ENCODE measurements around the gene STAC3. TPM values are rescaled to one million over a fixed set of nuclear protein-coding genes. Genes with fewer than 3 reads are reported as not detected.

The STAC3 gene
- total and polyA plus RNA-seq, 2 of the 13 experiments (the other 11 are each of a cell fraction or from before 2014, with no cell fraction given), result 0.18 to 0.22 TPM

- TF ChIP-seq ZBTB40 (IDR thresholded peaks at IDR 0.05) (no peak), ZBTB40 (CRISPR knock-in tag; IDR thresholded peaks at IDR 0.05) (no peak; the same call in 1 of the 2 replicates), ZNF616 (CRISPR knock-in tag; IDR thresholded peaks at IDR 0.05; ENCODE audit: low read depth) (no peak), POGZ (CRISPR knock-in tag; IDR thresholded peaks at IDR 0.05) (no peak), TCF7 (IDR thresholded peaks at IDR 0.05; ENCODE audit: low read depth) (no peak), ZIK1 (CRISPR knock-in tag; IDR thresholded peaks at IDR 0.05; ENCODE audit: borderline replicate concordance, low read depth) (no peak), GPBP1L1 (CRISPR knock-in tag; IDR thresholded peaks at IDR 0.05) (no peak), ZNF737 (CRISPR knock-in tag; IDR thresholded peaks at IDR 0.05; ENCODE audit: borderline replicate concordance) (peak; percentile 94; the same call in 1 of the 2 replicates), RXRA (CRISPR knock-in tag; IDR thresholded peaks at IDR 0.05) (peak; percentile 58; the same call in 1 of the 2 replicates), ISX (CRISPR knock-in tag; conservative IDR thresholded peaks at IDR 0.05) (0 out of 2 replicates have a peak, but pooled peaks have one; percentile 43), ZNF800 (CRISPR knock-in tag; IDR thresholded peaks at IDR 0.05) (peak; percentile 78; the same call in 1 of the 2 replicates), ZBTB34 (CRISPR knock-in tag; IDR thresholded peaks at IDR 0.05) (no peak), ETS1 (CRISPR knock-in tag; IDR thresholded peaks at IDR 0.05) (no peak)
Observed at GRCh38 chr12:57229634-57230380, 21.2 kb downstream of the STAC3 start, which contains the start of gene SHMT2 (continued).
